Endothelial cell of umbilical vein (primary cell): ENCODE results near the gene DUSP19. TPM values are rescaled to one million over a fixed set of nuclear protein-coding genes. Genes with fewer than 3 reads are reported as not detected.

Experiments used
- BruUV-seq: library from RNA; stranded (reverse); fragments of 400-500 nt; replicated peaks from 2 replicates; lab custom pipeline; 2021; lab: Mats Ljungman, UMichigan
- CTCF ChIA-PET: fragments of 300-600, 350-600 bp; sonication (Branson Sonifier 250); formaldehyde crosslinking; loops from one replicate; lab custom pipeline; 2021; ENCODE audit warnings: antibody characterized with exemption, inconsistent platforms; lab: Charles Lee
- POLR2A ChIA-PET: fragments of 300-600, 350-600 bp; sonication (Branson Sonifier 250); formaldehyde crosslinking; loops from one replicate; lab custom pipeline; 2021; ENCODE audit warnings: antibody characterized with exemption, inconsistent platforms; lab: Charles Lee
- DNase-seq: peaks from one replicate; pipeline ENCODE4 v3.0.0-alpha.2; 2011; ENCODE audit warnings: low read depth, low spot score
- FAIRE-seq: peaks from 2 replicates; lab custom pipeline; 2011; peaks lifted over from hg19 to GRCh38; lab: Jason Lieb, UNC
- H2AFZ ChIP-seq: 2 replicates; pipeline ENCODE4 v1.6.0; 2012; ENCODE audit warnings: low read depth, low read length, control low read depth, inconsistent platforms
- H3K27ac ChIP-seq: 2 replicates; pipeline ENCODE4 v1.5.1; 2011; ENCODE audit warnings: low read depth, mild to moderate bottlenecking, control low read depth, low read length, moderate library complexity; ENCODE audit not compliant: insufficient read depth
- H3K27me3 ChIP-seq, 2 experiments: 2 replicates each; pipeline versions ENCODE4 v1.6.0 to v1.6.1; 2011; ENCODE audit warnings: low read length in 2 of 2, mixed read lengths in 1 of 2; ENCODE audit not compliant: control insufficient read depth in 2 of 2, insufficient read depth in 2 of 2
- H3K36me3 ChIP-seq, 2 experiments: 2 replicates in 1 of 2; 3 replicates in 1 of 2; pipeline ENCODE4 v1.5.1; 2011; ENCODE audit warnings: low read length in 2 of 2, mild to moderate bottlenecking in 1 of 2, moderate library complexity in 1 of 2; ENCODE audit not compliant: control insufficient read depth in 2 of 2, insufficient read depth in 2 of 2; ENCODE audit errors: extremely low read depth in 1 of 2
- H3K4me1 ChIP-seq: 3 replicates; pipeline ENCODE4 v1.5.1; 2011; ENCODE audit warnings: mild to moderate bottlenecking, low read length; ENCODE audit not compliant: control insufficient read depth, insufficient read depth; ENCODE audit errors: extremely low read depth
- H3K4me2 ChIP-seq: 2 replicates; pipeline ENCODE4 v1.6.1; 2011; ENCODE audit warnings: low read length, control low read depth, mixed read lengths; ENCODE audit not compliant: insufficient read depth
- H3K4me3 ChIP-seq, 3 experiments: fragments of 200-600 bp in 1 of 3; sonication (generic), shearing (Covaris generic) in 1 of 3; replicated peaks in 1 of 3; 2 replicates each; pipeline ENCODE4 v1.5.1; 2011 to 2016; ENCODE audit warnings: control low read depth in 3 of 3, low read length in 3 of 3, mild to moderate bottlenecking in 2 of 3, inconsistent platforms in 1 of 3, low read depth in 1 of 3, moderate library complexity in 1 of 3; ENCODE audit not compliant: insufficient read depth in 1 of 3
- H3K79me2 ChIP-seq: 2 replicates; pipeline ENCODE4 v1.6.0; 2012; ENCODE audit warnings: low read length, inconsistent platforms; ENCODE audit not compliant: control insufficient read depth, insufficient read depth
- H3K9ac ChIP-seq: replicated peaks from 2 replicates; pipeline ENCODE3; 2011; ENCODE audit warnings: low read length, control low read depth; ENCODE audit not compliant: insufficient read depth; ENCODE audit errors: extremely low read depth
- H3K9me1 ChIP-seq: replicated peaks from 3 replicates; pipeline ENCODE4 v1.6.0; 2011; ENCODE audit warnings: mild to moderate bottlenecking, low read length; ENCODE audit not compliant: control insufficient read depth, insufficient read depth; ENCODE audit errors: extremely low read depth
- H3K9me3 ChIP-seq: replicated peaks from 2 replicates; pipeline ENCODE4 v1.5.1; 2012; ENCODE audit warnings: low read length, inconsistent platforms; ENCODE audit not compliant: control insufficient read depth, insufficient read depth
- H4K20me1 ChIP-seq: replicated peaks from 2 replicates; pipeline ENCODE3; 2011; ENCODE audit warnings: mild to moderate bottlenecking, low read length; ENCODE audit not compliant: control insufficient read depth, insufficient read depth; ENCODE audit errors: extremely low read depth
- EZH2 ChIP-seq: IDR thresholded peaks from 2 replicates; pipeline ENCODE4 v1.6.1; 2012; ENCODE audit warnings: borderline replicate concordance, low read depth, mild to moderate bottlenecking, moderate library complexity, low read length, inconsistent platforms; ENCODE audit not compliant: severe bottlenecking
- FOS ChIP-seq: IDR thresholded peaks from 2 replicates; pipeline ENCODE4 v1.6.1; 2011; ENCODE audit warnings: mild to moderate bottlenecking, low read length, moderate library complexity, borderline replicate concordance; ENCODE audit not compliant: insufficient read depth
- JUN ChIP-seq: IDR thresholded peaks from 2 replicates; pipeline ENCODE4 v1.6.1; 2011; ENCODE audit warnings: borderline replicate concordance, low read depth; ENCODE audit not compliant: insufficient read length, insufficient read depth
- MYC ChIP-seq: IDR thresholded peaks from one replicate; pipeline ENCODE4 v1.6.1; 2011; ENCODE audit warnings: mild to moderate bottlenecking, low read depth, low read length
- POLR2A ChIP-seq: IDR thresholded peaks from 2 replicates; pipeline ENCODE4 v1.6.1; 2012; ENCODE audit warnings: low read depth, mild to moderate bottlenecking, control low read depth, low read length
- POLR2AphosphoS5 ChIP-seq: IDR thresholded peaks from 2 replicates; pipeline ENCODE4 v1.6.1; 2012; ENCODE audit warnings: low read depth, mild to moderate bottlenecking, control low read depth, low read length, moderate library complexity; ENCODE audit not compliant: insufficient read depth
- dilution Hi-C: fragments of 300-500 bp; cut with MboI; formaldehyde crosslinking; loops from one replicate; pipeline ENCODE4 v1.15.0; 2019; ENCODE audit warnings: low sequenced_read_pairs; ENCODE audit not compliant: extremely low pct_ligation_motif_present
- intact Hi-C: fragments of 100-400 bp; cut with micrococcal nuclease; formaldehyde crosslinking; loops from one replicate; pipeline ENCODE4 v1.10.0; 2022
- polyA plus RNA-seq, 4 experiments: library from polyadenylated mRNA; depleted of rRNA in 3 of 4; stranded (reverse) in 3 of 4; unstranded in 1 of 4; fragments of >200 nt; gene quantifications; 2 replicates each; pipeline versions ENCODE4 v1.2.1 to v1.2.3, GENCODE V29; 2011 to 2012; ENCODE audit warnings: missing spikeins in 1 of 4
- total RNA-seq: library from RNA; stranded (reverse); gene quantifications from 2 replicates; pipeline ENCODE4 v1.2.3, GENCODE V29; 2021
- TF ChIP-seq, protein P1 (sequence below): IDR thresholded peaks from 2 replicates; pipeline ENCODE4 v1.6.1; 2011; ENCODE audit not compliant: insufficient read depth, insufficient read length
- TF ChIP-seq, protein P2 (sequence below), 2 donors: IDR thresholded peaks; 1 replicate in 1 of 2; 2 replicates in 1 of 2; pipeline ENCODE4 v1.5.1; 2011; ENCODE audit warnings: low read length in 2 of 2, mild to moderate bottlenecking in 2 of 2, moderate library complexity in 2 of 2, control low read depth in 1 of 2, inconsistent platforms in 1 of 2, low read depth in 1 of 2; ENCODE audit not compliant: insufficient read depth in 1 of 2; ENCODE audit errors: extremely low read depth in 1 of 2

The DUSP19 gene
- total and polyA plus RNA-seq, 2 donors (not counting 3 experiments of a cell fraction or from before 2014, with no cell fraction given), result 0.69 to 1.9 TPM

DNA sequence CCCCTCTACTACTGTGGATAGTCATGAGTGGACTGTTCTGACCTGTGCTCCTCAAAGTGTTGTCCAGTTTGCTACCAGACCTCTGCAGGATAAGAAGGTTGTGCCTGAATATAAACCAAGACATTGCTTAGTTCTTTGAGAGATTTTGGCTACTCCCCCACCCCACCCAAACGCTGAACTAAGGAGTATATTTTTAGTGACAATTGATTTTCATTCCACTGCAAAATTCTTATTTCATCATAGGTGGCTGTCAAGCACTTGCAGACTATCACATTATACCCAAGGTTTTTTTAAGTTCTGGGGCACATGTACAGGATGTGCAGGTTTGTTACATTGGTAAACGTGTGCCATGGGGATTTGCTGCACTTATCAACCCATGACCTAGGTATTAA, 13.4 kb downstream of the DUSP19 start:
- Histone ChIP-seq H4K20me1 (no peaks in the 10 kb centered on the region), H3K9me3 (no peaks in the 10 kb centered on the region), H3K27ac (no peak overlapping the region), H3K4me1 (no peaks in the 10 kb centered on the region), H3K9me1 (no peaks in the 10 kb centered on the region), H3K9ac (no peak overlapping the region), H3K36me3 (no peaks in the 10 kb centered on the region), H3K4me2 (no peak overlapping the region), H2AFZ (no peak overlapping the region), H3K79me2 (no peaks in the 10 kb centered on the region), H3K27me3 (no peaks in the 10 kb centered on the region), H3K4me3 (no peak overlapping the region)
- BruUV-seq, result no TSS peak
- POLR2A ChIA-PET, result no interaction called here
- DNase-seq, result no peak
- TF ChIP-seq JUN (no peak), EZH2 (no peak), FOS (no peak), POLR2A (no peak), MYC (no peak), POLR2AphosphoS5 (no peak)
- TF ChIP-seq, protein P1, sequence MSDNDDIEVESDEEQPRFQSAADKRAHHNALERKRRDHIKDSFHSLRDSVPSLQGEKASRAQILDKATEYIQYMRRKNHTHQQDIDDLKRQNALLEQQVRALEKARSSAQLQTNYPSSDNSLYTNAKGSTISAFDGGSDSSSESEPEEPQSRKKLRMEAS, result no peak
- TF ChIP-seq, protein P2, sequence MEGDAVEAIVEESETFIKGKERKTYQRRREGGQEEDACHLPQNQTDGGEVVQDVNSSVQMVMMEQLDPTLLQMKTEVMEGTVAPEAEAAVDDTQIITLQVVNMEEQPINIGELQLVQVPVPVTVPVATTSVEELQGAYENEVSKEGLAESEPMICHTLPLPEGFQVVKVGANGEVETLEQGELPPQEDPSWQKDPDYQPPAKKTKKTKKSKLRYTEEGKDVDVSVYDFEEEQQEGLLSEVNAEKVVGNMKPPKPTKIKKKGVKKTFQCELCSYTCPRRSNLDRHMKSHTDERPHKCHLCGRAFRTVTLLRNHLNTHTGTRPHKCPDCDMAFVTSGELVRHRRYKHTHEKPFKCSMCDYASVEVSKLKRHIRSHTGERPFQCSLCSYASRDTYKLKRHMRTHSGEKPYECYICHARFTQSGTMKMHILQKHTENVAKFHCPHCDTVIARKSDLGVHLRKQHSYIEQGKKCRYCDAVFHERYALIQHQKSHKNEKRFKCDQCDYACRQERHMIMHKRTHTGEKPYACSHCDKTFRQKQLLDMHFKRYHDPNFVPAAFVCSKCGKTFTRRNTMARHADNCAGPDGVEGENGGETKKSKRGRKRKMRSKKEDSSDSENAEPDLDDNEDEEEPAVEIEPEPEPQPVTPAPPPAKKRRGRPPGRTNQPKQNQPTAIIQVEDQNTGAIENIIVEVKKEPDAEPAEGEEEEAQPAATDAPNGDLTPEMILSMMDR (IDR thresholded peaks at IDR 0.05; ENCODE audit: extremely low read depth in 1 of 2, insufficient read depth in 1 of 2, low read depth in 1 of 2, low read length in 2 of 2), result no peak
- dilution Hi-C loops (no loop called here), intact Hi-C loops (no loop called here)
- no peak for FAIRE-seq
- CTCF ChIA-PET, result no interaction called here
